H9 (cell line): Measurements from ENCODE around the gene SGTA. TPM values are rescaled to one million over a fixed set of nuclear protein-coding genes. Genes with fewer than 3 reads are reported as not detected.

ENCODE experiments used
- DNase-seq: peaks from one replicate; pipeline ENCODE4 v3.0.0-alpha.2; 2017
- H2AFZ ChIP-seq: one replicate; pipeline ENCODE4 v1.6.1; 2013; ENCODE audit warnings: mild to moderate bottlenecking, low read length, control low read depth, moderate library complexity
- H2AK5ac ChIP-seq: 2 replicates; pipeline ENCODE4 v1.6.1; 2013; ENCODE audit warnings: low read length, control low read depth, mixed read lengths; ENCODE audit not compliant: insufficient read length
- H2BK120ac ChIP-seq: one replicate; pipeline ENCODE4 v1.6.1; 2013; ENCODE audit warnings: low read depth, mild to moderate bottlenecking, low read length, control low read depth, inconsistent platforms; ENCODE audit not compliant: poor library complexity, severe bottlenecking
- H2BK12ac ChIP-seq: 2 replicates; pipeline ENCODE4 v1.6.1; 2013; ENCODE audit warnings: low read length, control low read depth, mixed read lengths, low read depth; ENCODE audit not compliant: insufficient read length
- H2BK15ac ChIP-seq: 2 replicates; pipeline ENCODE4 v1.6.1; 2013; ENCODE audit warnings: low read depth, low read length, control low read depth
- H2BK20ac ChIP-seq: one replicate; pipeline ENCODE4 v1.6.1; 2013; ENCODE audit warnings: low read depth, mild to moderate bottlenecking, low read length, control low read depth, inconsistent platforms; ENCODE audit not compliant: poor library complexity, severe bottlenecking
- H2BK5ac ChIP-seq: 2 replicates; pipeline ENCODE4 v1.6.1; 2013; ENCODE audit warnings: low read length, control low read depth, mixed read lengths; ENCODE audit not compliant: insufficient read length
- H3K14ac ChIP-seq: 2 replicates; pipeline ENCODE4 v1.6.1; 2013; ENCODE audit warnings: low read length, control low read depth; ENCODE audit not compliant: insufficient read depth
- H3K18ac ChIP-seq: 2 replicates; pipeline ENCODE4 v1.6.1; 2013; ENCODE audit warnings: low read depth, mild to moderate bottlenecking, mixed read lengths, low read length, control low read depth; ENCODE audit not compliant: insufficient read length
- H3K23ac ChIP-seq: 2 replicates; pipeline ENCODE4 v1.6.1; 2013; ENCODE audit warnings: low read length, control low read depth, mixed read lengths, low read depth; ENCODE audit not compliant: insufficient read length
- H3K23me2 ChIP-seq: 2 replicates; pipeline ENCODE4 v1.6.1; 2013; ENCODE audit warnings: low read depth, mild to moderate bottlenecking, mixed read lengths, low read length, control low read depth; ENCODE audit not compliant: insufficient read length, poor library complexity, severe bottlenecking
- H3K27ac ChIP-seq: 2 replicates; pipeline ENCODE4 v1.5.1; 2013; ENCODE audit warnings: low read length, control low read depth, mixed read lengths, low read depth; ENCODE audit not compliant: insufficient read length
- H3K27me3 ChIP-seq: 2 replicates; pipeline ENCODE4 v1.6.1; 2013; ENCODE audit warnings: low read length, control low read depth, inconsistent platforms; ENCODE audit not compliant: insufficient read depth
- H3K4ac ChIP-seq: 2 replicates; pipeline ENCODE4 v1.6.1; 2013; ENCODE audit warnings: low read depth, mild to moderate bottlenecking, control low read depth, inconsistent platforms, low read length, moderate library complexity
- H3K4me1 ChIP-seq: 2 replicates; pipeline ENCODE4 v1.6.1; 2013; ENCODE audit warnings: low read length, control low read depth, inconsistent platforms; ENCODE audit not compliant: insufficient read depth
- H3K4me2 ChIP-seq: 2 replicates; pipeline ENCODE4 v1.6.1; 2013; ENCODE audit warnings: low read length, control low read depth, mixed read lengths; ENCODE audit not compliant: insufficient read length, insufficient read depth
- H3K56ac ChIP-seq: 2 replicates; pipeline ENCODE4 v1.6.1; 2013; ENCODE audit warnings: low read depth, mild to moderate bottlenecking, mixed read lengths, low read length, control low read depth; ENCODE audit not compliant: insufficient read length
- H3K79me1 ChIP-seq: 2 replicates; pipeline ENCODE4 v1.6.1; 2013; ENCODE audit warnings: low read depth, mild to moderate bottlenecking, moderate library complexity, low read length, control low read depth, inconsistent platforms; ENCODE audit not compliant: insufficient read depth, poor library complexity, severe bottlenecking
- H3K79me2 ChIP-seq: 2 replicates; pipeline ENCODE4 v1.6.1; 2013; ENCODE audit warnings: low read length, control low read depth, inconsistent platforms; ENCODE audit not compliant: insufficient read depth
- H3K9ac ChIP-seq: 2 replicates; pipeline ENCODE4 v1.6.1; 2013; ENCODE audit warnings: low read length, control low read depth, mixed read lengths; ENCODE audit not compliant: insufficient read length; ENCODE audit errors: extremely low read depth
- H3K9me3 ChIP-seq: one replicate; pipeline ENCODE4 v1.6.1; 2013; ENCODE audit warnings: low read depth, low read length, inconsistent platforms; ENCODE audit not compliant: control insufficient read depth
- H3T11ph ChIP-seq: one replicate; pipeline ENCODE4 v1.6.1; 2013; ENCODE audit warnings: mild to moderate bottlenecking, low read length, control low read depth, inconsistent platforms
- H4K20me1 ChIP-seq: one replicate; pipeline ENCODE4 v1.6.1; 2013; ENCODE audit not compliant: control insufficient read depth, insufficient read length, insufficient read depth
- H4K5ac ChIP-seq: 2 replicates; pipeline ENCODE4 v1.6.1; 2013; ENCODE audit warnings: low read depth, mild to moderate bottlenecking, mixed read lengths, low read length, control low read depth; ENCODE audit not compliant: insufficient read length
- H4K8ac ChIP-seq: replicated peaks from 2 replicates; pipeline ENCODE4 v1.6.1; 2013; ENCODE audit warnings: low read length, control low read depth, mixed read lengths, low read depth; ENCODE audit not compliant: insufficient read length
- H4K91ac ChIP-seq: 2 replicates; pipeline ENCODE4 v1.6.1; 2013; ENCODE audit warnings: low read depth, mild to moderate bottlenecking, moderate library complexity, mixed read lengths, low read length, control low read depth; ENCODE audit not compliant: insufficient read length
- H3K27ac Mint-ChIP-seq, 3 experiments: 2 replicates in 2 of 3; 3 replicates in 1 of 3; pipeline ENCODE4 v1.8.0; 2020 to 2021; ENCODE audit warnings: mixed read lengths in 3 of 3, mild to moderate bottlenecking in 1 of 3, moderate library complexity in 1 of 3
- H3K27me3 Mint-ChIP-seq: 2 replicates; pipeline ENCODE4 v1.8.0; 2021; ENCODE audit warnings: low read depth, mild to moderate bottlenecking, moderate library complexity, mixed read lengths
- H3K36me3 Mint-ChIP-seq, 3 experiments: 2 replicates in 2 of 3; 3 replicates in 1 of 3; pipeline ENCODE4 v1.8.0; 2020 to 2021; ENCODE audit warnings: low read depth in 3 of 3, mixed read lengths in 3 of 3; ENCODE audit not compliant: insufficient read depth in 1 of 3
- H3K4me1 Mint-ChIP-seq, 2 experiments: 2 replicates each; pipeline ENCODE4 v1.8.0; 2020; ENCODE audit warnings: mixed read lengths in 2 of 2
- H3K4me3 Mint-ChIP-seq, 2 experiments: 2 replicates in 1 of 2; 3 replicates in 1 of 2; pipeline ENCODE4 v1.8.0; 2020 to 2021; ENCODE audit warnings: mild to moderate bottlenecking in 2 of 2, mixed read lengths in 2 of 2, moderate library complexity in 1 of 2
- H3K9me3 Mint-ChIP-seq, 2 experiments: 2 replicates in 1 of 2; 3 replicates in 1 of 2; pipeline ENCODE4 v1.8.0; 2020; ENCODE audit warnings: mild to moderate bottlenecking in 2 of 2, mixed read lengths in 2 of 2, moderate library complexity in 1 of 2
- WGBS: extraction: QIAGEN DNeasy Blood & Tissue Kit; methylation state at CpG from one replicate; pipeline ENCODE4 v1.1.7; 2013; ENCODE audit warnings: missing lambda C conversion rate, low lambda C conversion rate, mixed read lengths; ENCODE audit not compliant: insufficient read length; ENCODE audit errors: extremely low coverage; 5-methylcytosine and 5-hydroxymethylcytosine counted together
- total RNA-seq: library from RNA; stranded (reverse); gene quantifications from 2 replicates; pipeline ENCODE4 v1.2.1, GENCODE V29; 2021
- TF ChIP-seq, protein P1 (sequence below): fragments of 200-600 bp; sonication (generic); conservative IDR thresholded peaks from 3 replicates; pipeline ENCODE4 v1.8.0; 2021; ENCODE audit warnings: antibody characterized with exemption, mild to moderate bottlenecking

Gene SGTA
- total RNA-seq, 1 experiment from 2014 or later: 102 TPM

GRCh38 chr19:2807379-2808128 lies 24.5 kb upstream of the SGTA start:
- Mint-ChIP-seq H3K27me3 (no peaks in the 10 kb centered on the region; the same call in 1 of the 2 replicates), H3K4me1 (no peaks in the 10 kb centered on the region)
- DNase-seq: no peak

More at GRCh38 chr19:2807379-2808128, 24.5 kb upstream of the SGTA start:
- H3K4me1 ChIP-seq: no peaks in the 10 kb centered on the region
- no peak overlapping the region for H3K4me2 ChIP-seq
- H4K91ac ChIP-seq: no peak overlapping the region
- Mint-ChIP-seq H3K27ac (no peak overlapping the region), H3K36me3 (peaks cover 20 to 65% (median 61%) of the 10 kb centered on the region in 3 experiments), H3K9me3 (no peaks in the 10 kb centered on the region), H3K4me3 (no peak overlapping the region)
- no peak overlapping the region for H3K18ac ChIP-seq
- WGBS: no CpG with 5 or more reads among the region's 56 CpGs
- no peak overlapping the region for H2BK5ac ChIP-seq
- no peak overlapping the region for H3K9ac ChIP-seq
- H2AFZ ChIP-seq: no peak overlapping the region
- TF ChIP-seq, protein P1, sequence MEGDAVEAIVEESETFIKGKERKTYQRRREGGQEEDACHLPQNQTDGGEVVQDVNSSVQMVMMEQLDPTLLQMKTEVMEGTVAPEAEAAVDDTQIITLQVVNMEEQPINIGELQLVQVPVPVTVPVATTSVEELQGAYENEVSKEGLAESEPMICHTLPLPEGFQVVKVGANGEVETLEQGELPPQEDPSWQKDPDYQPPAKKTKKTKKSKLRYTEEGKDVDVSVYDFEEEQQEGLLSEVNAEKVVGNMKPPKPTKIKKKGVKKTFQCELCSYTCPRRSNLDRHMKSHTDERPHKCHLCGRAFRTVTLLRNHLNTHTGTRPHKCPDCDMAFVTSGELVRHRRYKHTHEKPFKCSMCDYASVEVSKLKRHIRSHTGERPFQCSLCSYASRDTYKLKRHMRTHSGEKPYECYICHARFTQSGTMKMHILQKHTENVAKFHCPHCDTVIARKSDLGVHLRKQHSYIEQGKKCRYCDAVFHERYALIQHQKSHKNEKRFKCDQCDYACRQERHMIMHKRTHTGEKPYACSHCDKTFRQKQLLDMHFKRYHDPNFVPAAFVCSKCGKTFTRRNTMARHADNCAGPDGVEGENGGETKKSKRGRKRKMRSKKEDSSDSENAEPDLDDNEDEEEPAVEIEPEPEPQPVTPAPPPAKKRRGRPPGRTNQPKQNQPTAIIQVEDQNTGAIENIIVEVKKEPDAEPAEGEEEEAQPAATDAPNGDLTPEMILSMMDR: no peak
- H3T11ph ChIP-seq: no peak overlapping the region
- H3K56ac ChIP-seq: no peak overlapping the region
- no peak overlapping the region for H2BK20ac ChIP-seq
- no peak overlapping the region for H2AK5ac ChIP-seq
- H3K4ac ChIP-seq: no peak overlapping the region
- H2BK15ac ChIP-seq: no peak overlapping the region
- H3K23me2 ChIP-seq: no peaks in the 10 kb centered on the region
- H4K20me1 ChIP-seq: no peaks in the 10 kb centered on the region
- no peak overlapping the region for H4K5ac ChIP-seq
- no peak overlapping the region for H3K27ac ChIP-seq
- no peaks in the 10 kb centered on the region for H3K27me3 ChIP-seq
- no peak overlapping the region for H3K14ac ChIP-seq
- no peaks in the 10 kb centered on the region for H3K79me1 ChIP-seq
- H3K9me3 ChIP-seq: no peaks in the 10 kb centered on the region
- H2BK120ac ChIP-seq: no peak overlapping the region
- no peak overlapping the region for H4K8ac ChIP-seq
- no peak overlapping the region for H2BK12ac ChIP-seq
- H3K23ac ChIP-seq: no peak overlapping the region
- no peaks in the 10 kb centered on the region for H3K79me2 ChIP-seq
